IMR-90 (cell line): ENCODE results near the gene ABCC4.

Experiments
- BHLHE40 ChIP-seq: fragments of 150-350 bp; IDR thresholded peaks from 2 replicates; pipeline ENCODE4 v1.6.1; 2016; ENCODE audit warnings: mild to moderate bottlenecking, low read depth, low read length
- CEBPB ChIP-seq: IDR thresholded peaks from 2 replicates; pipeline ENCODE4 v1.6.1; 2012; ENCODE audit warnings: low read depth, low read length, improper control_type of control experiment
- CHD1 ChIP-seq: IDR thresholded peaks from 2 replicates; pipeline ENCODE4 v1.6.1; 2012; ENCODE audit warnings: low read depth, low read length, improper control_type of control experiment
- CTCF ChIP-seq: conservative IDR thresholded peaks from 2 replicates; pipeline ENCODE4 v1.5.1; 2012; ENCODE audit warnings: mild to moderate bottlenecking, low read depth, low read length, improper control_type of control experiment
- FOS ChIP-seq: fragments of 150-350 bp; IDR thresholded peaks from 2 replicates; pipeline ENCODE4 v1.6.1; 2016; ENCODE audit warnings: low read depth, low read length
- MXI1 ChIP-seq: IDR thresholded peaks from 2 replicates; pipeline ENCODE4 v1.6.1; 2012; ENCODE audit warnings: low read depth, mild to moderate bottlenecking, low read length, moderate library complexity, borderline replicate concordance
- POLR2A ChIP-seq: IDR thresholded peaks from 2 replicates; pipeline ENCODE4 v1.6.1; 2012; ENCODE audit warnings: mild to moderate bottlenecking, low read depth, low read length
- RCOR1 ChIP-seq: IDR thresholded peaks from 2 replicates; pipeline ENCODE4 v1.6.1; 2012; ENCODE audit warnings: mild to moderate bottlenecking, low read length, improper control_type of control experiment; ENCODE audit not compliant: insufficient replicate concordance
- RFX5 ChIP-seq: IDR thresholded peaks from 2 replicates; pipeline ENCODE4 v1.8.0; 2012; ENCODE audit warnings: low read depth, mild to moderate bottlenecking, low read length, moderate library complexity
- USF2 ChIP-seq: fragments of 150-350 bp; IDR thresholded peaks from 2 replicates; pipeline ENCODE4 v1.6.1; 2017; ENCODE audit warnings: mild to moderate bottlenecking, antibody characterized with exemption, low read length, low read depth

GRCh38 chr13:95032121-95032520 lies 269.1 kb downstream of the ABCC4 start:
- TF ChIP-seq CHD1: no peak
- no peak for TF ChIP-seq CTCF
- no peak for TF ChIP-seq POLR2A
- TF ChIP-seq CEBPB: no peak
- TF ChIP-seq BHLHE40: no peak
- TF ChIP-seq MXI1: no peak
- TF ChIP-seq RCOR1: no peak
- TF ChIP-seq RFX5: no peak
- no peak for TF ChIP-seq USF2
- no peak for TF ChIP-seq FOS
